OCI-LY3 (cell line): ENCODE data around the gene NCEH1.
"Not testable (repeated sequence)": the region's sequence is repeated elsewhere in the genome, so short reads cannot be mapped to it uniquely, and the experiment has no call there.

ENCODE experiments used
- H2AFZ ChIP-seq: fragments of 200-600, 300-600 bp; shearing (Covaris generic); 2 replicates; pipeline ENCODE4 v1.6.0; 2014; ENCODE audit warnings: antibody characterized with exemption, low read depth, low read length
- H3K27ac ChIP-seq: fragments of 200-600, 300-600 bp; sonication (generic); 2 replicates; pipeline ENCODE4 v1.5.1; 2014; ENCODE audit warnings: mild to moderate bottlenecking, low read length, moderate library complexity, mixed read lengths
- H3K27me3 ChIP-seq: fragments of 200-600, 300-600 bp; sonication (generic); 2 replicates; pipeline ENCODE4 v1.6.1; 2014; ENCODE audit warnings: low read depth, low read length, mixed read lengths
- H3K36me3 ChIP-seq: fragments of 200-600, 300-600 bp; sonication (generic); replicated peaks from 2 replicates; pipeline ENCODE3; 2014; ENCODE audit warnings: low read depth, low read length, mixed read lengths
- H3K4me1 ChIP-seq: fragments of 300-600, 200-600 bp; sonication (generic); 2 replicates; pipeline ENCODE4 v1.6.1; 2014; ENCODE audit warnings: low read length, mixed read lengths
- H3K4me2 ChIP-seq: fragments of 200-600, 300-600 bp; sonication (generic); 2 replicates; pipeline ENCODE4 v1.6.1; 2014; ENCODE audit warnings: low read length, mixed read lengths
- H3K4me3 ChIP-seq: fragments of 300-600, 200-600 bp; sonication (generic); 2 replicates; pipeline ENCODE4 v1.5.1; 2014; ENCODE audit warnings: antibody characterized with exemption, mild to moderate bottlenecking, low read length, moderate library complexity
- H3K79me2 ChIP-seq: fragments of 300-600, 200-600 bp; shearing (Covaris generic); 2 replicates; pipeline ENCODE4 v1.6.1; 2014; ENCODE audit warnings: mild to moderate bottlenecking, low read length, mixed read lengths
- H3K9ac ChIP-seq: fragments of 300-600, 200-600 bp; shearing (Covaris generic); 2 replicates; pipeline ENCODE4 v1.6.0; 2014; ENCODE audit warnings: mild to moderate bottlenecking, low read length, moderate library complexity
- H3K9me3 ChIP-seq: fragments of 200-600, 300-600 bp; shearing (Covaris generic); 2 replicates; pipeline ENCODE4 v1.6.1; 2014; ENCODE audit warnings: low read length, mixed read lengths; ENCODE audit not compliant: insufficient read depth
- H4K20me1 ChIP-seq: fragments of 200-600, 300-600 bp; sonication (generic); 2 replicates; pipeline ENCODE4 v1.6.1; 2016; ENCODE audit warnings: low read length, mixed read lengths; ENCODE audit not compliant: insufficient read depth
- CTCF ChIP-seq: fragments of 200-600, 300-600 bp; sonication (generic); IDR thresholded peaks from 2 replicates; pipeline ENCODE4 v1.5.1; 2014; ENCODE audit warnings: antibody characterized with exemption, low read length, low read depth
- EZH2phosphoT487 ChIP-seq: fragments of 200-600 bp; shearing (Covaris generic); IDR thresholded peaks from 2 replicates; pipeline ENCODE4 v1.6.1; 2018; ENCODE audit warnings: antibody characterized with exemption, mixed run types, low read depth

NCEH1 gene

GRCh38 chr3:172596394-172596706 lies 114.5 kb downstream of the NCEH1 start:
- TF ChIP-seq CTCF (no peak), EZH2phosphoT487 (no peak)
- Histone ChIP-seq H3K36me3 (no peaks in the 10 kb centered on the region), H3K4me2 (peak overlapping the region; percentile 61), H3K4me1 (peaks cover 30% of the 10 kb centered on the region), H3K4me3 (no peak overlapping the region; the same call in 1 of the 2 replicates), H3K9me3 (no peaks in the 10 kb centered on the region), H3K9ac (no peak overlapping the region), H4K20me1 (no peaks in the 10 kb centered on the region), H2AFZ (peak overlapping the region; percentile 66), H3K27ac (no peak overlapping the region), H3K79me2 (no peaks in the 10 kb centered on the region), H3K27me3 (no peaks in the 10 kb centered on the region)

GRCh38 chr3:172595664-172596393 lies 115.0 kb downstream of the NCEH1 start:
- no peaks in the 10 kb centered on the region for H4K20me1 ChIP-seq
- H3K27ac ChIP-seq: no peak overlapping the region
- H3K9ac ChIP-seq: 0 out of 2 replicates have a peak overlapping the region, but pooled peaks have one; percentile 18
- peak overlapping the region; percentile 66 for H2AFZ ChIP-seq
- peaks cover 30% of the 10 kb centered on the region for H3K4me1 ChIP-seq
- H3K27me3 ChIP-seq: no peaks in the 10 kb centered on the region
- H3K79me2 ChIP-seq: no peaks in the 10 kb centered on the region
- H3K4me2 ChIP-seq: peak overlapping the region; percentile 61
- H3K4me3 ChIP-seq: peak overlapping the region; percentile 60
- H3K9me3 ChIP-seq: no peaks in the 10 kb centered on the region
- H3K36me3 ChIP-seq: no peaks in the 10 kb centered on the region
- TF ChIP-seq CTCF (peak; percentile 92), EZH2phosphoT487 (no peak)

- peak overlapping the region; percentile 66; the same call in 1 of the 2 replicates for H2AFZ ChIP-seq
Measured at GRCh38 chr3:172594900-172595663, 115.8 kb downstream of the NCEH1 start.

GRCh38 chr3:172592898-172593669 lies 117.8 kb downstream of the NCEH1 start:
- Histone ChIP-seq H4K20me1 (no peaks in the 10 kb centered on the region), H3K9ac (no peak overlapping the region), H3K4me3 (no peak overlapping the region), H3K27ac (no peak overlapping the region), H3K79me2 (no peaks in the 10 kb centered on the region), H3K4me1 (peaks cover 30% of the 10 kb centered on the region), H3K27me3 (no peaks in the 10 kb centered on the region), H3K9me3 (no peaks in the 10 kb centered on the region), H2AFZ (no peak overlapping the region), H3K4me2 (peak overlapping the region; percentile 47; the same call in 1 of the 2 replicates), H3K36me3 (no peaks in the 10 kb centered on the region)
- no peak for TF ChIP-seq EZH2phosphoT487
- TF ChIP-seq CTCF: no peak

More at GRCh38 chr3:172594900-172595663, 115.8 kb downstream of the NCEH1 start:
- H3K27ac ChIP-seq, H4K20me1 ChIP-seq, H3K36me3 ChIP-seq, H3K9ac ChIP-seq, H3K27me3 ChIP-seq, H3K9me3 ChIP-seq, H3K79me2 ChIP-seq, H3K4me3 ChIP-seq: not testable (repeated sequence)
- peaks cover 30% of the 10 kb centered on the region for H3K4me1 ChIP-seq
- peak overlapping the region; percentile 61 for H3K4me2 ChIP-seq
